GM21528 (cell line): ENCODE measurements around the gene NCOA3.
"Not testable (repeated sequence)": the region's sequence is repeated elsewhere in the genome, so short reads cannot be mapped to it uniquely, and the experiment has no call there.

Source experiments
- ATAC-seq: cut with Tn5 transposase; IDR thresholded peaks from one replicate; pipeline ENCODE4 v1.9.1; 2021; ENCODE audit warnings: mild to moderate bottlenecking, moderate library complexity; ENCODE audit not compliant: unreplicated experiment, low FRiP score

The NCOA3 gene

GRCh38 chr20:47532002-47532401 lies 30.3 kb downstream of the NCOA3 start:
- no peak for ATAC-seq

GRCh38 chr20:47533518-47534062 lies 31.9 kb downstream of the NCOA3 start:
- ATAC-seq, result no peak

- ATAC-seq, result no peak
Observed at GRCh38 chr20:47534405-47534804, 32.7 kb downstream of the NCOA3 start.

- no peak for ATAC-seq
Observed at GRCh38 chr20:47535088-47535487, 33.4 kb downstream of the NCOA3 start.

GRCh38 chr20:47535994-47536393 lies 34.3 kb downstream of the NCOA3 start:
- no peak for ATAC-seq

- no peak for ATAC-seq
Observed at GRCh38 chr20:47540443-47541354, 39.0 kb downstream of the NCOA3 start.

- no peak for ATAC-seq
Observed at GRCh38 chr20:47541355-47541922, 39.8 kb downstream of the NCOA3 start.

- ATAC-seq, result no peak
Observed at GRCh38 chr20:47543006-47543431, 41.3 kb downstream of the NCOA3 start.

GRCh38 chr20:47544240-47544639 lies 42.6 kb downstream of the NCOA3 start:
- no peak for ATAC-seq

GRCh38 chr20:47544852-47545251 lies 43.2 kb downstream of the NCOA3 start:
- no peak for ATAC-seq

- no peak for ATAC-seq
Observed at GRCh38 chr20:47545499-47545898, 43.8 kb downstream of the NCOA3 start.

GRCh38 chr20:47546184-47547033 lies 44.7 kb downstream of the NCOA3 start:
- no peak for ATAC-seq

- ATAC-seq, result no peak
Observed at GRCh38 chr20:47547034-47547387, 45.3 kb downstream of the NCOA3 start.

GRCh38 chr20:47549671-47550070 lies 48.0 kb downstream of the NCOA3 start:
- ATAC-seq, result no peak

- ATAC-seq, result no peak
Observed at GRCh38 chr20:47551222-47551621, 49.5 kb downstream of the NCOA3 start.

GRCh38 chr20:47551841-47552240 lies 50.2 kb downstream of the NCOA3 start:
- no peak for ATAC-seq

GRCh38 chr20:47552996-47553395 lies 51.3 kb downstream of the NCOA3 start:
- no peak for ATAC-seq

GRCh38 chr20:47553594-47554235 lies 52.0 kb downstream of the NCOA3 start:
- not testable (repeated sequence) for ATAC-seq

GRCh38 chr20:47554283-47554682 lies 52.6 kb downstream of the NCOA3 start:
- not testable (repeated sequence) for ATAC-seq

- ATAC-seq, result no peak
Observed at GRCh38 chr20:47557218-47557617, 55.5 kb downstream of the NCOA3 start.
